HEK293 (cell line): ENCODE measurements around the gene TNIP3.

ENCODE experiments used
- CTCF ChIA-PET: fragments of 350-600 bp; formaldehyde crosslinking; extraction: SDS; loops from one replicate; lab custom pipeline; 2021; ENCODE audit warnings: antibody characterized with exemption; lab: Yijun Ruan, JAX
- POLR2A ChIA-PET: fragments of 300-600 bp; formaldehyde crosslinking; extraction: SDS; loops from one replicate; lab custom pipeline; 2020; ENCODE audit warnings: antibody characterized with exemption, inconsistent platforms; lab: Yijun Ruan, JAX
- H3K27ac ChIP-seq: fragments of 200-500 bp; sonication (Bioruptor generic); 2 replicates; pipeline ENCODE4 v1.5.1; 2014; ENCODE audit warnings: low read depth, low read length, control low read depth, inconsistent platforms; ENCODE audit errors: extremely low read depth
- H3K36me3 ChIP-seq, 2 experiments: fragments of 200-500 bp in 1 of 2; sonication (Bioruptor generic) in 1 of 2; 1 replicate in 1 of 2; 2 replicates in 1 of 2; pipeline ENCODE4 v1.5.1; 2014 to 2017; ENCODE audit warnings: inconsistent platforms in 2 of 2, low read length in 2 of 2; ENCODE audit not compliant: control insufficient read depth in 2 of 2, insufficient read depth in 1 of 2
- H3K4me1 ChIP-seq: fragments of 200-500 bp; sonication (Bioruptor generic); 2 replicates; pipeline ENCODE4 v1.5.1; 2014; ENCODE audit warnings: mild to moderate bottlenecking, low read length, inconsistent platforms; ENCODE audit not compliant: control insufficient read depth, insufficient read depth
- H3K4me3 ChIP-seq: 2 replicates; pipeline ENCODE4 v1.5.1; 2011; ENCODE audit warnings: low read depth, mild to moderate bottlenecking, control low read depth, low read length, moderate library complexity
- H3K9me3 ChIP-seq: fragments of 200-500 bp; sonication (Bioruptor generic); 2 replicates; pipeline ENCODE4 v1.5.1; 2014; ENCODE audit warnings: low read depth, low read length, inconsistent platforms; ENCODE audit not compliant: control insufficient read depth, insufficient read depth
- EGR2 ChIP-seq: fragments of 450-650 bp; formaldehyde crosslinking; IDR thresholded peaks from 2 replicates; pipeline ENCODE4 v1.5.1; 2016; ENCODE audit warnings: low read depth, missing biosample characterization, missing genetic modification characterization
- GLI4 ChIP-seq: fragments of 450-650 bp; formaldehyde crosslinking; IDR thresholded peaks from 2 replicates; pipeline ENCODE4 v1.5.1; 2016; ENCODE audit warnings: missing biosample characterization, missing genetic modification characterization
- HOXC10 ChIP-seq: sonication (generic); formaldehyde crosslinking; IDR thresholded peaks from 2 replicates; pipeline ENCODE4 v1.8.1; 2023; ENCODE audit warnings: mild to moderate bottlenecking, missing genetic modification reagents
- KLF16 ChIP-seq: fragments of 450-650 bp; formaldehyde crosslinking; IDR thresholded peaks from 2 replicates; pipeline ENCODE4 v1.5.1; 2017; ENCODE audit warnings: missing biosample characterization, missing genetic modification characterization
- KLF7 ChIP-seq: fragments of 450-650 bp; formaldehyde crosslinking; IDR thresholded peaks from 2 replicates; pipeline ENCODE4 v1.5.1; 2016; ENCODE audit warnings: missing biosample characterization, missing genetic modification characterization, borderline replicate concordance
- MZF1 ChIP-seq: fragments of 450-650 bp; formaldehyde crosslinking; IDR thresholded peaks from 2 replicates; pipeline ENCODE4 v1.5.1; 2017; ENCODE audit warnings: missing biosample characterization, missing genetic modification characterization, borderline replicate concordance
- SP7 ChIP-seq: fragments of 450-650 bp; formaldehyde crosslinking; IDR thresholded peaks from 2 replicates; pipeline ENCODE4 v1.5.1; 2016; ENCODE audit warnings: missing biosample characterization, missing genetic modification characterization
- ZBTB10 ChIP-seq: fragments of 450-650 bp; formaldehyde crosslinking; IDR thresholded peaks from 2 replicates; pipeline ENCODE4 v1.5.1; 2016; ENCODE audit warnings: missing biosample characterization, missing genetic modification characterization
- ZBTB17 ChIP-seq: fragments of 450-650 bp; formaldehyde crosslinking; IDR thresholded peaks from 2 replicates; pipeline ENCODE4 v1.5.1; 2016; ENCODE audit warnings: missing biosample characterization, missing genetic modification characterization
- ZBTB49 ChIP-seq: fragments of 450-650 bp; formaldehyde crosslinking; IDR thresholded peaks from 2 replicates; pipeline ENCODE4 v1.5.1; 2016; ENCODE audit warnings: missing biosample characterization, missing genetic modification characterization, low read depth
- ZNF121 ChIP-seq: fragments of 450-650 bp; formaldehyde crosslinking; IDR thresholded peaks from 2 replicates; pipeline ENCODE4 v1.5.1; 2016; ENCODE audit warnings: missing biosample characterization, missing genetic modification characterization
- ZNF157 ChIP-seq: fragments of 450-650 bp; formaldehyde crosslinking; IDR thresholded peaks from 2 replicates; pipeline ENCODE4 v1.5.1; 2016; ENCODE audit warnings: missing biosample characterization, missing genetic modification characterization
- ZNF169 ChIP-seq: fragments of 450-650 bp; formaldehyde crosslinking; IDR thresholded peaks from 2 replicates; pipeline ENCODE4 v1.5.1; 2016; ENCODE audit warnings: missing biosample characterization, missing genetic modification characterization
- ZNF174 ChIP-seq: fragments of 450-650 bp; formaldehyde crosslinking; IDR thresholded peaks from 2 replicates; pipeline ENCODE4 v1.5.0; 2017; ENCODE audit warnings: missing biosample characterization, mild to moderate bottlenecking, missing genetic modification characterization
- ZNF175 ChIP-seq: fragments of 450-650 bp; formaldehyde crosslinking; IDR thresholded peaks from 2 replicates; pipeline ENCODE4 v1.5.1; 2016; ENCODE audit warnings: missing biosample characterization, missing genetic modification characterization
- ZNF266 ChIP-seq: fragments of 450-650 bp; formaldehyde crosslinking; IDR thresholded peaks from 2 replicates; pipeline ENCODE4 v1.5.1; 2016; ENCODE audit warnings: missing biosample characterization, missing genetic modification characterization, low read depth
- ZNF324 ChIP-seq: fragments of 450-650 bp; formaldehyde crosslinking; IDR thresholded peaks from 2 replicates; pipeline ENCODE4 v1.5.1; 2016; ENCODE audit warnings: missing biosample characterization, missing genetic modification characterization
- ZNF549 ChIP-seq: fragments of 450-650 bp; IDR thresholded peaks from 2 replicates; pipeline ENCODE4 v1.5.1; 2018; ENCODE audit warnings: missing biosample characterization, missing genetic modification characterization, mild to moderate bottlenecking, inconsistent platforms, moderate library complexity
- ZNF571 ChIP-seq: fragments of 450-650 bp; formaldehyde crosslinking; IDR thresholded peaks from 2 replicates; pipeline ENCODE4 v1.5.0; 2017; ENCODE audit warnings: missing biosample characterization, missing genetic modification characterization
- ZNF658 ChIP-seq: fragments of 450-650 bp; formaldehyde crosslinking; IDR thresholded peaks from 2 replicates; pipeline ENCODE4; 2016; ENCODE audit warnings: missing biosample characterization, missing genetic modification characterization
- ZNF776 ChIP-seq: fragments of 450-650 bp; formaldehyde crosslinking; IDR thresholded peaks from 2 replicates; pipeline ENCODE4 v1.5.0; 2017; ENCODE audit warnings: missing biosample characterization, missing genetic modification characterization, borderline replicate concordance
- ZNF837 ChIP-seq: fragments of 450-650 bp; formaldehyde crosslinking; IDR thresholded peaks from 2 replicates; pipeline ENCODE4 v1.5.1; 2016; ENCODE audit warnings: missing biosample characterization, missing genetic modification characterization
- ZNF843 ChIP-seq: fragments of 450-650 bp; formaldehyde crosslinking; IDR thresholded peaks from 2 replicates; pipeline ENCODE4 v1.5.1; 2016; ENCODE audit warnings: missing biosample characterization, missing genetic modification characterization
- TF ChIP-seq, protein P1 (sequence below): fragments of 450-650 bp; formaldehyde crosslinking; IDR thresholded peaks from 2 replicates; pipeline ENCODE4 v1.5.1; 2016; ENCODE audit warnings: missing biosample characterization, missing genetic modification characterization
- TF ChIP-seq, protein P2 (sequence below): fragments of 450-650 bp; IDR thresholded peaks from 2 replicates; pipeline ENCODE4 v1.5.1; 2018; ENCODE audit warnings: missing biosample characterization, missing genetic modification characterization
- TF ChIP-seq, protein P3 (sequence below): fragments of 450-650 bp; formaldehyde crosslinking; IDR thresholded peaks from 2 replicates; pipeline ENCODE4 v1.5.1; 2016; ENCODE audit warnings: missing biosample characterization, missing genetic modification characterization

Gene TNIP3

GRCh38 chr4:121187206-121187605, 23.1 kb upstream of the TNIP3 start:
- H3K36me3 ChIP-seq, result no peaks in the 10 kb centered on the region
- ChIA-PET CTCF (interaction anchor here (0.6 to 0.9 kb wide), 2 partner anchors 55 to 120 kb away, joined by 3 to 4 read pairs; no protein-coding TSS in a partner anchor), POLR2A (no interaction called here)
- no peaks in the 10 kb centered on the region for H3K4me1 ChIP-seq
- no peak overlapping the region for H3K4me3 ChIP-seq
- H3K27ac ChIP-seq, result no peak overlapping the region
- TF ChIP-seq ZNF776 (tag by site-specific recombination) (no peak), ZNF157 (tag by site-specific recombination) (no peak), KLF16 (tag by site-specific recombination) (no peak), ZNF266 (tag by site-specific recombination) (no peak), ZNF571 (no peak), ZBTB17 (tag by site-specific recombination) (no peak), GLI4 (no peak), ZNF174 (tag by site-specific recombination) (no peak), ZBTB10 (no peak), ZNF121 (tag by site-specific recombination) (no peak), ZNF837 (tag by site-specific recombination) (no peak), SP7 (no peak), ZNF169 (no peak), HOXC10 (CRISPR knock-in tag) (no peak)
- TF ChIP-seq, protein P1, sequence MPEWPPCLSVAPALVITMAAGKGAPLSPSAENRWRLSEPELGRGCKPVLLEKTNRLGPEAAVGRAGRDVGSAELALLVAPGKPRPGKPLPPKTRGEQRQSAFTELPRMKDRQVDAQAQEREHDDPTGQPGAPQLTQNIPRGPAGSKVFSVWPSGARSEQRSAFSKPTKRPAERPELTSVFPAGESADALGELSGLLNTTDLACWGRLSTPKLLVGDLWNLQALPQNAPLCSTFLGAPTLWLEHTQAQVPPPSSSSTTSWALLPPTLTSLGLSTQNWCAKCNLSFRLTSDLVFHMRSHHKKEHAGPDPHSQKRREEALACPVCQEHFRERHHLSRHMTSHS, result no peak
- TF ChIP-seq, protein P2, sequence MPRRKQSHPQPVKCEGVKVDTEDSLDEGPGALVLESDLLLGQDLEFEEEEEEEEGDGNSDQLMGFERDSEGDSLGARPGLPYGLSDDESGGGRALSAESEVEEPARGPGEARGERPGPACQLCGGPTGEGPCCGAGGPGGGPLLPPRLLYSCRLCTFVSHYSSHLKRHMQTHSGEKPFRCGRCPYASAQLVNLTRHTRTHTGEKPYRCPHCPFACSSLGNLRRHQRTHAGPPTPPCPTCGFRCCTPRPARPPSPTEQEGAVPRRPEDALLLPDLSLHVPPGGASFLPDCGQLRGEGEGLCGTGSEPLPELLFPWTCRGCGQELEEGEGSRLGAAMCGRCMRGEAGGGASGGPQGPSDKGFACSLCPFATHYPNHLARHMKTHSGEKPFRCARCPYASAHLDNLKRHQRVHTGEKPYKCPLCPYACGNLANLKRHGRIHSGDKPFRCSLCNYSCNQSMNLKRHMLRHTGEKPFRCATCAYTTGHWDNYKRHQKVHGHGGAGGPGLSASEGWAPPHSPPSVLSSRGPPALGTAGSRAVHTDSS (tag by site-specific recombination), result no peak
- no peaks in the 10 kb centered on the region for H3K9me3 ChIP-seq

GRCh38 chr4:121185960-121186359, 21.8 kb upstream of the TNIP3 start:
- Histone ChIP-seq H3K9me3 (no peaks in the 10 kb centered on the region), H3K36me3 (no peaks in the 10 kb centered on the region), H3K4me1 (no peaks in the 10 kb centered on the region), H3K27ac (no peak overlapping the region), H3K4me3 (no peak overlapping the region)
- POLR2A ChIA-PET, result no interaction called here
- TF ChIP-seq ZNF549 (tag by site-specific recombination), result no peak
- TF ChIP-seq EGR2 (tag by site-specific recombination), result peak; percentile 19; the same call in 1 of the 2 replicates
- CTCF ChIA-PET, result interaction anchor here (0.6 kb wide), 1 partner anchor 12 kb away, joined by 4 read pairs; no protein-coding TSS in a partner anchor

- no peaks in the 10 kb centered on the region for H3K4me1 ChIP-seq
- H3K4me3 ChIP-seq, result no peak overlapping the region
- CTCF ChIA-PET, result interaction anchor here (1.0 kb wide), 1 partner anchor 8 kb away, joined by 3 read pairs; no protein-coding TSS in a partner anchor
- POLR2A ChIA-PET, result no interaction called here
- H3K36me3 ChIP-seq, result no peaks in the 10 kb centered on the region
- H3K9me3 ChIP-seq, result no peaks in the 10 kb centered on the region
- H3K27ac ChIP-seq, result no peak overlapping the region
- no peak for TF ChIP-seq KLF7 (tag by site-specific recombination)
- no peak for TF ChIP-seq ZNF175 (tag by site-specific recombination)
- TF ChIP-seq ZNF776 (tag by site-specific recombination), result no peak
- TF ChIP-seq MZF1 (tag by site-specific recombination), result no peak
- no peak for TF ChIP-seq ZBTB49 (tag by site-specific recombination)
- TF ChIP-seq, protein P3, sequence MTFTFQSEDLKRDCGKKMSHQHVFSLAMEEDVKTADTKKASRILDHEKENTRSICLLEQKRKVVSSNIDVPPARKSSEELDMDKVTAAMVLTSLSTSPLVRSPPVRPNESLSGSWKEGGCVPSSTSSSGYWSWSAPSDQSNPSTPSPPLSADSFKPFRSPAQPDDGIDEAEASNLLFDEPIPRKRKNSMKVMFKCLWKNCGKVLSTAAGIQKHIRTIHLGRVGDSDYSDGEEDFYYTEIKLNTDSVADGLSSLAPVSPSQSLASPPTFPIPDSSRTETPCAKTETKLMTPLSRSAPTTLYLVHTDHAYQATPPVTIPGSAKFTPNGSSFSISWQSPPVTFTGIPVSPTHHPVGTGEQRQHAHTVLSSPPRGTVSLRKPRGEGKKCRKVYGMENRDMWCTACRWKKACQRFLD (tag by site-specific recombination), result no peak
- TF ChIP-seq ZNF843 (tag by site-specific recombination), result no peak
- TF ChIP-seq ZNF121 (tag by site-specific recombination), result no peak
- no peak for TF ChIP-seq ZNF324 (tag by site-specific recombination)
- no peak for TF ChIP-seq ZNF658
Measured at GRCh38 chr4:121183989-121184388, 19.9 kb upstream of the TNIP3 start.
